HL-60 (cell line): Measurements from ENCODE around the gene BTBD9.

ENCODE experiments used
- DNase-seq, 2 experiments: peaks; one replicate each; pipeline ENCODE4 v3.0.0-alpha.2; 2010 to 2020; ENCODE audit warnings: low read depth in 1 of 2, low spot score in 1 of 2
- H3K27ac ChIP-seq: fragments of 250-450 bp; sonication (Bioruptor Pico); replicated peaks from 2 replicates; pipeline ENCODE4 v1.5.1; 2020; ENCODE audit warnings: mild to moderate bottlenecking, moderate library complexity
- H3K27me3 ChIP-seq: fragments of 250-450 bp; sonication (Bioruptor Pico); 2 replicates; pipeline ENCODE4 v1.5.1; 2021; ENCODE audit warnings: mild to moderate bottlenecking, moderate library complexity; ENCODE audit not compliant: insufficient read depth, poor library complexity, severe bottlenecking
- H3K4me3 ChIP-seq: replicated peaks from 2 replicates; pipeline ENCODE4 v1.5.1; 2011; ENCODE audit warnings: mild to moderate bottlenecking, control low read depth, low read length; ENCODE audit not compliant: insufficient read depth
- GABPA ChIP-seq: IDR thresholded peaks from 2 replicates; pipeline ENCODE4 v1.6.1; 2012; ENCODE audit warnings: low read depth
- POLR2AphosphoS5 ChIP-seq: IDR thresholded peaks from 2 replicates; pipeline ENCODE4 v1.6.1; 2012; ENCODE audit warnings: low read depth
- REST ChIP-seq: IDR thresholded peaks from 2 replicates; pipeline ENCODE4 v1.6.1; 2012; ENCODE audit warnings: low read depth; ENCODE audit not compliant: insufficient replicate concordance
- SPI1 ChIP-seq: IDR thresholded peaks from 2 replicates; pipeline ENCODE4 v1.6.1; 2012; ENCODE audit warnings: low read depth, mild to moderate bottlenecking, borderline replicate concordance
- TF ChIP-seq, protein P1 (sequence below): IDR thresholded peaks from one replicate; pipeline ENCODE4 v1.5.1; 2011; ENCODE audit warnings: low read length, control low read depth, inconsistent platforms; ENCODE audit not compliant: insufficient read depth

The BTBD9 gene

GRCh38 chr6:38345586-38345985 lies 294.1 kb downstream of the BTBD9 start:
- TF ChIP-seq SPI1 (no peak), GABPA (no peak), REST (no peak), POLR2AphosphoS5 (no peak)
- TF ChIP-seq, protein P1, sequence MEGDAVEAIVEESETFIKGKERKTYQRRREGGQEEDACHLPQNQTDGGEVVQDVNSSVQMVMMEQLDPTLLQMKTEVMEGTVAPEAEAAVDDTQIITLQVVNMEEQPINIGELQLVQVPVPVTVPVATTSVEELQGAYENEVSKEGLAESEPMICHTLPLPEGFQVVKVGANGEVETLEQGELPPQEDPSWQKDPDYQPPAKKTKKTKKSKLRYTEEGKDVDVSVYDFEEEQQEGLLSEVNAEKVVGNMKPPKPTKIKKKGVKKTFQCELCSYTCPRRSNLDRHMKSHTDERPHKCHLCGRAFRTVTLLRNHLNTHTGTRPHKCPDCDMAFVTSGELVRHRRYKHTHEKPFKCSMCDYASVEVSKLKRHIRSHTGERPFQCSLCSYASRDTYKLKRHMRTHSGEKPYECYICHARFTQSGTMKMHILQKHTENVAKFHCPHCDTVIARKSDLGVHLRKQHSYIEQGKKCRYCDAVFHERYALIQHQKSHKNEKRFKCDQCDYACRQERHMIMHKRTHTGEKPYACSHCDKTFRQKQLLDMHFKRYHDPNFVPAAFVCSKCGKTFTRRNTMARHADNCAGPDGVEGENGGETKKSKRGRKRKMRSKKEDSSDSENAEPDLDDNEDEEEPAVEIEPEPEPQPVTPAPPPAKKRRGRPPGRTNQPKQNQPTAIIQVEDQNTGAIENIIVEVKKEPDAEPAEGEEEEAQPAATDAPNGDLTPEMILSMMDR: no peak
- Histone ChIP-seq H3K27me3 (no peaks in the 10 kb centered on the region), H3K27ac (no peak overlapping the region), H3K4me3 (no peak overlapping the region)
- no peak for DNase-seq

- Histone ChIP-seq H3K4me3 (no peak overlapping the region), H3K27ac (no peak overlapping the region), H3K27me3 (no peaks in the 10 kb centered on the region)
- TF ChIP-seq REST: no peak
- DNase-seq: no peak
Measured at GRCh38 chr6:38341496-38341895, 298.2 kb downstream of the BTBD9 start.

- no peak for DNase-seq
- TF ChIP-seq REST: no peak
- H3K27me3 ChIP-seq: no peaks in the 10 kb centered on the region
- H3K27ac ChIP-seq: no peak overlapping the region
- no peak overlapping the region for H3K4me3 ChIP-seq
Measured at GRCh38 chr6:38339914-38340313, 299.8 kb downstream of the BTBD9 start.

DNA sequence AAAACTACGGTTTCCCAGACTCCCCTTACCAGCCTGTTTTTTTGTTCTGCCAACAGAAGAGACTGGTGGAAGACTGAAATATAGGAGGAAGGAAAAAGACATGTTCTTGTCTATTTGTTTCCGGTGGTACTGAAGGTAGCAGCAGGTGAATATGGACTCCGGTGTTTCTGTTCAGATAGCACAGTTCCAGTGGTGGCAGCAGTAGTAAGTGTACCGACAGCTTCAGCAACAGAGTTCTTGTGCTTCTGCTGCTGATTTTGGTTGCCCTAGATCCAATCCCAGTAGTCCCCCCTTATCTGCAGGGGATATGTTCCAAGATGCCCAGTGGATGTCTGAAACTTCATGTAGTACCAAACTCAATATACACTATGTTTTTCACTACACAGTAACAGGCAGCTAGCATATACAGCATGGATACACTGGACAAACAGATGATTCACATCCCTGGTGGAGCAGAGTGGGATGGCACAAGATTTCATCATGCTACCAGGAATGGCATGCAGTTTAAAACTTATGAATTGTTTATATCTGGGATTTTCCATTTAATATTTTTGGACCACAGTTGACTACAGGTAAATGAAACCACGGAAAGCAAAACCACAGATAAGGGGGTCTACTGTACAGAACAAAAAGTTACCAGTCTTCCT lies 301.8 kb downstream of the BTBD9 start:
- TF ChIP-seq, protein P1: no peak
- TF ChIP-seq SPI1 (no peak), REST (no peak)
- H3K27ac ChIP-seq: no peak overlapping the region
- no peak for DNase-seq
- no peaks in the 10 kb centered on the region for H3K27me3 ChIP-seq
- no peak overlapping the region for H3K4me3 ChIP-seq
